Measurements from ENCODE around the gene CRBN.

DNA sequence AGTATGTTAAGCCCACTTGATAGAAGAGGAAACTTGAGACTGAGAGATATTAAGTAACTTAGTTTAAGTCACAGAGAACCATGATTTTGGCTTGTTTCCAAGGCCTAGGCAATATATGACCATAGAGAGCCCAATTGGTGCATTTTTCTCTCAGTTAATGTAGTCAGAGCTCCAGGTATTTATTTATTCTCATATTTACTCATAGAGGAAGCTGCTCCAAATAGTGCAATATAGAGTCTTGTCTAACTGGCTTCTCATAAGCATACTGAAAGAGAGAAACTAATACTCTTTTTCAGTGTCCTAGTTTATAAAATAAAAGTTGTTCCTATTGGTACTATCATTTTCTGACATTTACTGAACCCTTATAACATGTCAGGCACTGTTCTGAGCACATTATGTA lies 37.6 kb downstream of the CRBN start:
- TF ChIP-seq POLR2AphosphoS5 (IDR thresholded peaks at IDR 0.05; ENCODE audit: borderline replicate concordance, low read depth, low read length) (no peak), EZH2 (IDR thresholded peaks at IDR 0.05) (no peak)
